Mesenchymal stem cell (in vitro differentiated cells and primary cell): ENCODE data around the gene FBN3.
A peak's percentile ranks its signal among the peaks of the same experiment; 100 is the strongest.

Experiments used
- DNase-seq: peaks from one replicate; pipeline ENCODE4 v3.0.0-alpha.2; 2013
- H2AFZ ChIP-seq: one replicate; pipeline ENCODE4 v1.6.1; 2013; ENCODE audit warnings: low read depth, mild to moderate bottlenecking, control low read depth, inconsistent platforms, low read length, moderate library complexity
- H2AK5ac ChIP-seq: 2 replicates; pipeline ENCODE4 v1.6.1; 2013; ENCODE audit warnings: low read length, moderate library complexity, mild to moderate bottlenecking, inconsistent platforms; ENCODE audit not compliant: severe bottlenecking
- H2BK120ac ChIP-seq: one replicate; pipeline ENCODE4 v1.6.1; 2013; ENCODE audit warnings: low read depth, mild to moderate bottlenecking, inconsistent platforms, low read length, moderate library complexity
- H2BK12ac ChIP-seq, 2 experiments: one replicate each; pipeline ENCODE4 v1.6.1; 2013; ENCODE audit warnings: inconsistent platforms in 2 of 2, low read length in 2 of 2, mild to moderate bottlenecking in 2 of 2, moderate library complexity in 2 of 2, control low read depth in 1 of 2
- H2BK15ac ChIP-seq: one replicate; pipeline ENCODE4 v1.6.1; 2013; ENCODE audit warnings: mild to moderate bottlenecking, low read depth, inconsistent platforms; ENCODE audit not compliant: poor library complexity, severe bottlenecking
- H2BK5ac ChIP-seq: 2 replicates; pipeline ENCODE4 v1.6.1; 2013; ENCODE audit warnings: low read depth, mild to moderate bottlenecking, low read length, control low read depth, inconsistent platforms; ENCODE audit not compliant: poor library complexity, severe bottlenecking
- H3K14ac ChIP-seq, 2 experiments: one replicate each; pipeline ENCODE4 v1.6.1; 2013; ENCODE audit warnings: inconsistent platforms in 2 of 2, low read length in 2 of 2, control low read depth in 1 of 2, mild to moderate bottlenecking in 1 of 2, moderate library complexity in 1 of 2
- H3K18ac ChIP-seq, 2 experiments: one replicate each; pipeline ENCODE4 v1.6.1; 2013; ENCODE audit warnings: inconsistent platforms in 2 of 2, low read length in 2 of 2, control low read depth in 1 of 2, low read depth in 1 of 2, mild to moderate bottlenecking in 1 of 2
- H3K23ac ChIP-seq, 2 experiments: one replicate each; pipeline ENCODE4 v1.6.1; 2013; ENCODE audit warnings: inconsistent platforms in 2 of 2, low read length in 2 of 2, mild to moderate bottlenecking in 2 of 2, moderate library complexity in 2 of 2, control low read depth in 1 of 2
- H3K27ac ChIP-seq: 2 replicates; pipeline ENCODE4 v1.5.1; 2013; ENCODE audit warnings: mild to moderate bottlenecking, moderate library complexity, low read length, control low read depth, inconsistent platforms; ENCODE audit not compliant: poor library complexity, severe bottlenecking
- H3K27me3 ChIP-seq, 2 experiments: 2 replicates each; pipeline versions ENCODE4 v1.6.1 to v1.7.0; 2013; ENCODE audit warnings: low read length in 2 of 2, mild to moderate bottlenecking in 2 of 2, moderate library complexity in 2 of 2, control low read depth in 1 of 2, inconsistent platforms in 1 of 2; ENCODE audit not compliant: control insufficient read depth in 1 of 2, insufficient read depth in 1 of 2
- H3K36me3 ChIP-seq, 2 experiments: 2 replicates each; pipeline versions ENCODE4 v1.6.1 to v1.7.0; 2013; ENCODE audit warnings: low read length in 2 of 2, control low read depth in 1 of 2, inconsistent platforms in 1 of 2, low read depth in 1 of 2, mild to moderate bottlenecking in 1 of 2; ENCODE audit not compliant: insufficient read depth in 2 of 2, control insufficient read depth in 1 of 2
- H3K4ac ChIP-seq, 2 experiments: one replicate each; pipeline ENCODE4 v1.6.1; 2013; ENCODE audit warnings: inconsistent platforms in 2 of 2, low read length in 2 of 2, mild to moderate bottlenecking in 2 of 2, moderate library complexity in 2 of 2, control low read depth in 1 of 2, low read depth in 1 of 2
- H3K4me1 ChIP-seq: 2 replicates; pipeline ENCODE4 v1.6.1; 2013; ENCODE audit warnings: low read depth, low read length, control low read depth; ENCODE audit not compliant: control insufficient read depth, insufficient read depth
- H3K4me2 ChIP-seq: 2 replicates; pipeline ENCODE4 v1.6.1; 2013; ENCODE audit warnings: low read length, mild to moderate bottlenecking, inconsistent platforms; ENCODE audit not compliant: poor library complexity, severe bottlenecking
- H3K4me3 ChIP-seq, 2 experiments: 2 replicates each; pipeline versions ENCODE4 v1.5.1 to v1.7.0; 2013; ENCODE audit warnings: low read length in 2 of 2, mild to moderate bottlenecking in 2 of 2, control low read depth in 1 of 2, low read depth in 1 of 2; ENCODE audit not compliant: insufficient read depth in 1 of 2
- H3K79me1 ChIP-seq: replicated peaks from 2 replicates; pipeline ENCODE4 v1.6.1; 2013; ENCODE audit warnings: mild to moderate bottlenecking, control low read depth, low read length, inconsistent platforms; ENCODE audit not compliant: poor library complexity, severe bottlenecking
- H3K9ac ChIP-seq: 2 replicates; pipeline ENCODE4 v1.7.0; 2013; ENCODE audit warnings: mild to moderate bottlenecking, low read length, moderate library complexity
- H3K9me3 ChIP-seq: 2 replicates; pipeline ENCODE4 v1.7.0; 2013; ENCODE audit warnings: mild to moderate bottlenecking, low read length; ENCODE audit not compliant: control insufficient read depth
- H4K8ac ChIP-seq: one replicate; pipeline ENCODE4 v1.6.1; 2013; ENCODE audit warnings: inconsistent platforms, mild to moderate bottlenecking, low read length, moderate library complexity
- H4K91ac ChIP-seq: one replicate; pipeline ENCODE4 v1.6.1; 2013; ENCODE audit warnings: mild to moderate bottlenecking, low read length, inconsistent platforms
- WGBS: methylation state at CpG from one replicate; pipeline ENCODE4 v1.1.7; 2013; ENCODE audit warnings: mixed read lengths; 5-methylcytosine and 5-hydroxymethylcytosine counted together

Gene FBN3

DNA sequence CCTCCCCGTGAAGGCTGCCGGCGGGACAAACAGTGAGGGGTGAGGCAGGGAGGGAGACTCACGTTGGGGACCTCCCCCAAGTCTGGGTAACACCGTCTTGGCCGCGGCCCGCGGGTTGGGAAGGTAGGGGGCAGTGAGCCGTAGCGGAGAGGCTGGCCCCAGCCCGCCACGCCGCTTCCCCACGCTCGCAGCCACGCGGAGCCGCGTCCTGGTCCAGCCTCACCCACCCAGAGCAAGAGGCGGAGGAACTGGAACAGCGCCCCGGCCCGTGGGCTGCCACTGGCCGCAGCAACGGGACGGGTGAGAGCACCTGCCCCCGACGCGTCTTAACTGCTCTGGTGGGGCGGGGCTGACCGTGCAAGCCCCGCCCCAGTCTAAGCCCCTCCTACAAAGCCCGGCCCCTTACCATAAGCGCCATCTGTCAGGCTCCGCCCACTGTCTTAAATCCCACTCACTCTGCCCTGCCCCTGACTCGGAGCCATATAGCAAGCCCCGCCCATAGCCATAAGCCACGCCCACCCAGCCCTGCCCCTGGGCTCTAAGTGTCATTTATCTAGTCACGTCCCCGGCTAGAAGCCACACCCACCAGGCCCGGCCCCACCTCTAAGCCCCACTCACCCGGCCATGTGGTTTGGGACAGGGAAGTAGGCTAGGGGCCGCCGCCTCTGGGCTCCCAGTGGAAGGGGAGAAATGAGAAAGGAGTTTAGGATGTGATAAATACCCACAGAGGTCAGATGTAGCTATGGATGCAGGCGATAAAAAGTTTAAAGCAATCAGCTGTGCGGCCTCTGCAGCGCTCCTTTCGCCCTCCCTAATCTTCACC, 98.9 kb downstream of the FBN3 start:
- Histone ChIP-seq H3K18ac (peak overlapping the region in 1 of 2 experiments; percentile 24), H3K4me1 (peaks cover 10% of the 10 kb centered on the region), H2BK12ac (no peak overlapping the region), H3K79me1 (no peaks in the 10 kb centered on the region), H3K27me3 (peaks cover 11 to 35% of the 10 kb centered on the region in 2 experiments), H3K23ac (peak overlapping the region in 1 of 2 experiments; percentile 52), H3K27ac (no peak overlapping the region), H2BK15ac (no peak overlapping the region), H3K9me3 (no peaks in the 10 kb centered on the region), H2AFZ (peak overlapping the region; percentile 89), H3K4me2 (peak overlapping the region; percentile 33), H3K4ac (no peak overlapping the region), H3K9ac (no peak overlapping the region), H4K91ac (no peak overlapping the region), H2BK120ac (no peak overlapping the region), H2BK5ac (no peak overlapping the region), H3K14ac (peak overlapping the region in 1 of 2 experiments; percentile 84), H3K36me3 (no peaks in the 10 kb centered on the region), H2AK5ac (no peak overlapping the region), H3K4me3 (peak overlapping the region in 1 of 2 experiments; percentile 13), H4K8ac (no peak overlapping the region)
- WGBS = 12% methylated on average over 43 of the region's 49 CpGs
- DNase-seq = peak; percentile 77

DNA sequence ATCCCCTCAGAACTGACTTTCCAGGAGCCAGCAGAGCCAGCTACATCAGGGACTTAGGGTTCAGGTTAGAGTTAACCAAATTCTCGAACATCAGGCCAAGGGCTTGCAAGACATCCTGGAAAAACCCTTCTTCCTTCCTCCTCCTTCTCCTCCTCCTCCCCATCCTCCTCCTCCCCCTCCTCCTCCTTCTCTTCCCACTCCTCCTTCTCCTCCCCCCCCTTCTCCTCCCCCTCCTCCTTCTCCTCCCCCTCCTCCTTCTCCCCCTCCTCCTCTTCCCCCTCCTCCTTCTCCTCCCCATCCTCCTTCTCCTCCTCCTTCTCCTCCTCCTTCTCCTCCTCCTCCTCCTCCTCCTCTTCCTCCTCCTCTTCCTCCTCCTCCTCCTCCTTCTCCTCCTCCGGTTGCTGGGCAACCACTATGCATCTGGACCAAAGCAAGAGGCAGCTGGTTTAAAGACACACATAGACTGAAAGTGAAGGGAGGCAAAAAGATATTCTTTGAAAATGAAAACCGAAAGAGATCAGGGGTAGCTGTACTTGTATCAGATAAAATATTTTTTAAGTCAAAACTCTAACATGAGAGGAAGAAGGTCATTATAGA, 102.7 kb downstream of the FBN3 start:
- WGBS = 80% methylated on average over 1 of the region's 3 CpGs
- no peak overlapping the region for H4K91ac ChIP-seq
- no peak overlapping the region for H3K4me2 ChIP-seq
- no peaks in the 10 kb centered on the region for H3K9me3 ChIP-seq
- no peak overlapping the region for H3K9ac ChIP-seq
- no peak overlapping the region for H2AFZ ChIP-seq
- no peak overlapping the region for H2AK5ac ChIP-seq
- H3K4me1 ChIP-seq = peaks cover 10% of the 10 kb centered on the region
- H2BK15ac ChIP-seq = no peak overlapping the region
- no peak overlapping the region for H3K14ac ChIP-seq
- no peaks in the 10 kb centered on the region for H3K79me1 ChIP-seq
- no peak overlapping the region for H3K27ac ChIP-seq
- H3K4ac ChIP-seq = no peak overlapping the region
- H2BK120ac ChIP-seq = no peak overlapping the region
- H3K18ac ChIP-seq = no peak overlapping the region
- no peak overlapping the region for H3K23ac ChIP-seq
- no peak for DNase-seq
- no peak overlapping the region for H2BK12ac ChIP-seq
- no peak overlapping the region for H4K8ac ChIP-seq
- H3K27me3 ChIP-seq = peaks cover 8 to 22% of the 10 kb centered on the region in 2 experiments
- no peak overlapping the region for H2BK5ac ChIP-seq
- H3K4me3 ChIP-seq = no peak overlapping the region
- H3K36me3 ChIP-seq = no peaks in the 10 kb centered on the region

DNA sequence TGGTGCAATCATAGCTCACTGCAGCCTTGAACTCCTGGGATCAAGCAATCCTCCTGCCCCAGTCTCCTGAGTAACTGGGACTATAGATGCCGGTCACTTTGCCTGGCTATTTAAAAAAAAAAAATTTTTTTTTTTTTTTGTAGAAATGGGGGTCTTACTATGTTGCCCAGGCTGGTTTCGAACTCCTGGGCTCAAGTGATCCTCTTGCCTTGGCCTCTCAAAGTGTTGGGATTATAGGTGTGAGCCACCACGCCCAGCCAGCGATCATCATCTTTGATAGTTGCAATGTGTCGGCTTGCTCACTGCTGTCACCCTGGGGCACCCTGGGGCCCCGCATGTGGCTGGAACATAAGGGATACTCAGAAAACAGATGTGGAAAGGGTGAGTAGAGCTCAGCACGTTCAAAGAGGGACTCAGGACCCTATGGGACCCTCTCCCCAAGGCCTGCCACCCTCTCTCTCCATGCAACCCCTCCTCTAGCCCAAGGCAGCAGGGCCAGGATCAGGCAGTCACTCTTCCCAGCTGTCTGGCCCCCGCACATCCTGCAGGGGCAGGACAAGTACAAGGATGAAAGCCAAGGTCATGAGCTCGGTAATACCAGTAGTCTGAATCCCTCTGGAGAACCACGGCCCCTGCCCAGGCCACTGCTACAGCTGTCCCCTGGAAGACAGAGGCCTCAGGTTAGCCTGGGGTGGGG, 103.4 kb downstream of the FBN3 start:
- Histone ChIP-seq H3K23ac (no peak overlapping the region), H3K14ac (no peak overlapping the region), H3K9me3 (no peaks in the 10 kb centered on the region), H4K91ac (no peak overlapping the region), H3K79me1 (no peaks in the 10 kb centered on the region), H2AK5ac (no peak overlapping the region), H3K4me2 (no peak overlapping the region), H3K9ac (no peak overlapping the region), H3K4ac (no peak overlapping the region), H3K4me1 (peaks cover 12% of the 10 kb centered on the region), H3K18ac (no peak overlapping the region), H2BK15ac (no peak overlapping the region), H3K27ac (no peak overlapping the region), H4K8ac (no peak overlapping the region), H3K27me3 (peaks cover 8 to 24% of the 10 kb centered on the region in 2 experiments), H3K36me3 (no peaks in the 10 kb centered on the region), H2BK12ac (no peak overlapping the region), H2AFZ (no peak overlapping the region), H2BK120ac (no peak overlapping the region), H2BK5ac (no peak overlapping the region), H3K4me3 (no peak overlapping the region)
- no peak for DNase-seq
- 70% methylated on average over 10 of the region's 10 CpGs for WGBS

DNA sequence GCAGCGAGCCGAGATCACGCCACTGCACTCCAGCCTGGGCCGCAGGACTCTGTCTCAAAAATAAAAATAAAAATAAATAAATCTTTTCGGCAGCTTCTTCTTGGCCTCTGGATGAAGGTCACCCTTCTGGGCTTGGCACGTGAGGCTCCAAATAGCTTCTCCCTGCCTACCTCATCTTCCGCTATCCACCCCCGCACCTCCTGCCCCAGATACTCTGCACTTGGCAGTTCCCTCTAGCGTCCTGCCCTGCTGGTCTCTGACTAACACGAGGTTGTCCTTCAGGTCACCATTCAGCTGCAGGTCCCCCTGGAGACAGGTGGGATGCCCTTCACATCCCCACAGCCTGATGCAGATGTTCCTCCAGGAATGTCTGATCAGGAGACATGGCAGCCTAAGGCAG, 105.4 kb downstream of the FBN3 start:
- H3K4me2 ChIP-seq = no peak overlapping the region
- no peak overlapping the region for H2BK15ac ChIP-seq
- H4K8ac ChIP-seq = no peak overlapping the region
- H2AFZ ChIP-seq = no peak overlapping the region
- H2BK120ac ChIP-seq = no peak overlapping the region
- H3K4me3 ChIP-seq = no peak overlapping the region
- no peak overlapping the region for H2BK12ac ChIP-seq
- no peaks in the 10 kb centered on the region for H3K9me3 ChIP-seq
- no peak overlapping the region for H2BK5ac ChIP-seq
- no peak overlapping the region for H4K91ac ChIP-seq
- H3K36me3 ChIP-seq = no peaks in the 10 kb centered on the region
- H3K79me1 ChIP-seq = no peaks in the 10 kb centered on the region
- no peak overlapping the region for H3K14ac ChIP-seq
- no peak overlapping the region for H2AK5ac ChIP-seq
- H3K18ac ChIP-seq = no peak overlapping the region
- H3K4me1 ChIP-seq = peaks cover 2% of the 10 kb centered on the region
- WGBS = 92% methylated on average over 10 of the region's 10 CpGs
- no peak for DNase-seq
- no peak overlapping the region for H3K9ac ChIP-seq
- no peak overlapping the region for H3K27ac ChIP-seq
- H3K23ac ChIP-seq = no peak overlapping the region
- H3K4ac ChIP-seq = no peak overlapping the region
- H3K27me3 ChIP-seq = peaks cover 0 to 8% of the 10 kb centered on the region in 2 experiments
